Naive thymus-derived CD4-positive, alpha-beta T cell (primary cell): ENCODE data around the gene POM121L2. TPM values are rescaled to one million over a fixed set of nuclear protein-coding genes. Genes with fewer than 3 reads are reported as not detected.

Source experiments
- ATAC-seq: fragments of 150-1000 bp; cut with Tn5 transposase; 2 replicates; pipeline ENCODE4 v1.10.0; 2021; ENCODE audit warnings: mild to moderate bottlenecking, moderate library complexity
- CTCF ChIA-PET: fragments of 350-600 bp; sonication (Branson Sonifier 250); formaldehyde crosslinking; loops from one replicate; lab custom pipeline; 2021; ENCODE audit warnings: antibody characterized with exemption; lab: Charles Lee
- POLR2A ChIA-PET: fragments of 350-600 bp; sonication (Branson Sonifier 250); formaldehyde crosslinking; loops from one replicate; lab custom pipeline; 2021; ENCODE audit warnings: antibody characterized with exemption, inconsistent platforms; lab: Charles Lee
- DNase-seq, 9 donors: peaks; one replicate each; pipeline versions ENCODE4 v3.0.0 to v3.0.0-alpha.2; 2020 to 2022; ENCODE audit warnings: mixed read lengths in 1 of 9
- H3K27ac ChIP-seq: one replicate; pipeline ENCODE4 v1.7.0; 2013; ENCODE audit warnings: mild to moderate bottlenecking, low read depth, low read length, moderate library complexity
- H3K27me3 ChIP-seq, 2 donors: one replicate each; pipeline ENCODE4 v1.7.0; 2013; ENCODE audit warnings: low read length in 2 of 2, mild to moderate bottlenecking in 2 of 2, moderate library complexity in 2 of 2; ENCODE audit not compliant: control insufficient read depth in 2 of 2, insufficient read depth in 2 of 2
- H3K36me3 ChIP-seq, 3 experiments: 1 replicate in 2 of 3; 2 replicates in 1 of 3; pipeline ENCODE4 v1.7.0; 2013; ENCODE audit warnings: low read length in 3 of 3, mild to moderate bottlenecking in 3 of 3, moderate library complexity in 1 of 3; ENCODE audit not compliant: insufficient read depth in 3 of 3, control insufficient read depth in 2 of 3
- H3K4me1 ChIP-seq, 2 donors: one replicate each; pipeline ENCODE4 v1.7.0; 2013; ENCODE audit warnings: low read length in 2 of 2, mild to moderate bottlenecking in 2 of 2, moderate library complexity in 1 of 2; ENCODE audit not compliant: control insufficient read depth in 2 of 2, insufficient read depth in 2 of 2
- H3K4me3 ChIP-seq: 2 replicates; pipeline ENCODE4 v1.7.0; 2013; ENCODE audit warnings: mild to moderate bottlenecking, low read length
- H3K9me3 ChIP-seq, 3 experiments: 1 replicate in 2 of 3; 2 replicates in 1 of 3; pipeline ENCODE4 v1.7.0; 2013; ENCODE audit warnings: low read length in 3 of 3; ENCODE audit not compliant: control insufficient read depth in 2 of 3
- H3K27ac Mint-ChIP-seq, 9 donors: one replicate each; pipeline ENCODE4 v1.8.0; 2020 to 2022; ENCODE audit warnings: mixed read lengths in 9 of 9, mild to moderate bottlenecking in 8 of 9, moderate library complexity in 5 of 9, inconsistent platforms in 2 of 9
- H3K27me3 Mint-ChIP-seq, 5 donors: one replicate each; pipeline ENCODE4 v1.8.0; 2021 to 2022; ENCODE audit warnings: mixed read lengths in 5 of 5, mild to moderate bottlenecking in 1 of 5
- H3K36me3 Mint-ChIP-seq, 5 donors: one replicate each; pipeline ENCODE4 v1.8.0; 2020 to 2022; ENCODE audit warnings: mixed read lengths in 5 of 5, mild to moderate bottlenecking in 3 of 5, inconsistent platforms in 1 of 5
- H3K4me1 Mint-ChIP-seq, 7 donors: one replicate each; pipeline ENCODE4 v1.8.0; 2020 to 2022; ENCODE audit warnings: mixed read lengths in 7 of 7, mild to moderate bottlenecking in 3 of 7, inconsistent platforms in 1 of 7
- H3K4me3 Mint-ChIP-seq, 10 donors: one replicate each; pipeline ENCODE4 v1.8.0; 2020 to 2022; ENCODE audit warnings: mild to moderate bottlenecking in 10 of 10, mixed read lengths in 10 of 10, moderate library complexity in 6 of 10, inconsistent platforms in 2 of 10
- H3K9me3 Mint-ChIP-seq, 11 donors: one replicate each; pipeline ENCODE4 v1.8.0; 2020 to 2022; ENCODE audit warnings: mixed read lengths in 11 of 11, mild to moderate bottlenecking in 4 of 11, inconsistent platforms in 1 of 11, moderate library complexity in 1 of 11
- intact Hi-C, 2 donors: fragments of 100-400 bp; cut with micrococcal nuclease; formaldehyde crosslinking; loops; one replicate each; pipeline ENCODE4 v1.15.1; 2023
- polyA plus RNA-seq, 2 donors: library from polyadenylated mRNA; unstranded; fragments of 300-500 nt; fragmentation: Illumina TruSeq; gene quantifications; one replicate each; pipeline ENCODE4 v1.2.3, GENCODE V29; 2021
- total RNA-seq, 6 experiments: library from RNA in 5 of 6; stranded (reverse) in 5 of 6; gene quantifications; 1 replicate in 5 of 6; 2 replicates in 1 of 6; pipeline ENCODE4 v1.2.3 and lab custom pipeline; 2021 to 2026

Gene POM121L2
- total and polyA plus RNA-seq, 7 experiments from 2014 or later: not detected

GRCh38 chr6:27290065-27290849 lies 21.8 kb downstream of the POM121L2 start:
- no peak for ATAC-seq
- Histone ChIP-seq H3K36me3 (no peaks in the 10 kb centered on the region), H3K4me3 (no peak overlapping the region), H3K4me1 (no peaks in the 10 kb centered on the region), H3K27me3 (peaks cover 37 to 70% of the 10 kb centered on the region in 2 donors), H3K9me3 (peaks cover 0 to 32% (median 11%) of the 10 kb centered on the region in 3 experiments), H3K27ac (no peak overlapping the region)
- Mint-ChIP-seq H3K4me3 (peak overlapping the region in 4 of 10 donors; percentile 5 to 64 (median 10)), H3K27me3 (peaks cover 86 to 95% (median 90%) of the 10 kb centered on the region in 5 donors), H3K36me3 (peaks cover 0 to 30% (median 6%) of the 10 kb centered on the region in 5 donors), H3K4me1 (peaks cover 0 to 4% (median 0%) of the 10 kb centered on the region in 7 donors), H3K9me3 (peaks cover 7 to 89% (median 68%) of the 10 kb centered on the region in 11 donors), H3K27ac (peak overlapping the region in 6 of 9 donors; percentile 18 to 67 (median 29))
- DNase-seq: no peak
- CTCF ChIA-PET: no interaction called here
- POLR2A ChIA-PET: interaction anchor here (0.6 kb wide), 1 partner anchor 1621 kb away, joined by 3 read pairs; no protein-coding TSS in a partner anchor
- intact Hi-C loops: loop anchor here (2.0 to 10.0 kb wide), 5 partner anchors 55 to 1525 kb away; no protein-coding TSS in a partner anchor

- H3K36me3 ChIP-seq: no peaks in the 10 kb centered on the region
- peaks cover 0 to 31% (median 15%) of the 10 kb centered on the region in 3 experiments for H3K9me3 ChIP-seq
- intact Hi-C loops: no loop called here
- no peak overlapping the region for H3K4me3 ChIP-seq
- CTCF ChIA-PET: no interaction called here
- no peak for DNase-seq
- peaks cover 32 to 62% of the 10 kb centered on the region in 2 donors for H3K27me3 ChIP-seq
- Mint-ChIP-seq H3K4me3 (peak overlapping the region in 2 of 10 donors; percentile 16 to 34), H3K4me1 (peaks cover 0 to 4% (median 0%) of the 10 kb centered on the region in 7 donors), H3K27me3 (peaks cover 87 to 95% (median 90%) of the 10 kb centered on the region in 5 donors), H3K9me3 (peaks cover 12 to 89% (median 70%) of the 10 kb centered on the region in 11 donors), H3K27ac (peak overlapping the region in 4 of 9 donors; percentile 8 to 77 (median 46)), H3K36me3 (peaks cover 0 to 40% (median 10%) of the 10 kb centered on the region in 5 donors)
- POLR2A ChIA-PET: no interaction called here
- ATAC-seq: no peak
- H3K4me1 ChIP-seq: no peaks in the 10 kb centered on the region
- H3K27ac ChIP-seq: no peak overlapping the region
Measured at GRCh38 chr6:27288136-27289044, 23.7 kb downstream of the POM121L2 start.

DNA sequence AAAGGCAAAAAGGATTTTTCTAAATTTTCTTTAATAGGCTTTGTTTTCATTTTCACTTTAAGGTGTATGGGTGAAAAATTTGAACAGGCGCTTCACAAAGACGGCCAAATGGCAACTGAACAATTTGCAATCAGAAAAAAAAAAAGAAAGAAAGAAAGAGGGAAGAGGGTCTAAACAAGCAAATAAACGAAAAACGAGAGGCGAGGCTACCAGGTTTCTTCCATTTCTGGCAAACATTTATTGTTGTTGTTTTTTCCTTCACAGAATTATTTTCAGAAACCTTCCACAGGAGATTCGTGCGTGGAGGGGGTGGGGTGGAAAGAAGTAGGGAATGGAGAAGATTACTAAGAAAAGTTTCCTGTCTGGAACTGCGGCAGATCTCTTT lies 24.3 kb downstream of the POM121L2 start:
- Mint-ChIP-seq H3K9me3 (peaks cover 12 to 90% (median 73%) of the 10 kb centered on the region in 11 donors), H3K4me3 (peak overlapping the region in 1 of 10 donors; percentile 6)
- CTCF ChIA-PET: no interaction called here

GRCh38 chr6:27286141-27286540 lies 25.9 kb downstream of the POM121L2 start:
- H3K27ac ChIP-seq: no peak overlapping the region
- Mint-ChIP-seq H3K9me3 (peaks cover 8 to 90% (median 73%) of the 10 kb centered on the region in 11 donors), H3K27ac (peak overlapping the region in 3 of 9 donors; percentile 27 to 66 (median 28)), H3K27me3 (peaks cover 90 to 98% (median 95%) of the 10 kb centered on the region in 5 donors), H3K4me3 (no peak overlapping the region), H3K4me1 (peaks cover 0 to 10% (median 0%) of the 10 kb centered on the region in 7 donors), H3K36me3 (peaks cover 4 to 49% (median 11%) of the 10 kb centered on the region in 5 donors)
- peaks cover 40 to 63% of the 10 kb centered on the region in 2 donors for H3K27me3 ChIP-seq
- H3K4me3 ChIP-seq: no peak overlapping the region
- no peak for DNase-seq
- POLR2A ChIA-PET: interaction anchor here (0.6 kb wide), 1 partner anchor 1114 kb away, joined by 5 read pairs; no protein-coding TSS in a partner anchor
- CTCF ChIA-PET: no interaction called here
- no peaks in the 10 kb centered on the region for H3K4me1 ChIP-seq
- H3K9me3 ChIP-seq: peaks cover 0 to 27% (median 12%) of the 10 kb centered on the region in 3 experiments
- ATAC-seq: no peak
- intact Hi-C loops: no loop called here
- H3K36me3 ChIP-seq: no peaks in the 10 kb centered on the region

More for the DNA sequence above, 24.3 kb downstream of the POM121L2 start:
- H3K4me1 Mint-ChIP-seq: peaks cover 0 to 8% (median 0%) of the 10 kb centered on the region in 7 donors
- peaks cover 90 to 96% (median 94%) of the 10 kb centered on the region in 5 donors for H3K27me3 Mint-ChIP-seq
- peaks cover 0 to 47% (median 10%) of the 10 kb centered on the region in 5 donors for H3K36me3 Mint-ChIP-seq
- ATAC-seq (no peak), DNase-seq (no peak)
- Histone ChIP-seq H3K9me3 (peaks cover 0 to 34% (median 18%) of the 10 kb centered on the region in 3 experiments), H3K4me3 (no peak overlapping the region), H3K27me3 (peaks cover 34 to 63% of the 10 kb centered on the region in 2 donors), H3K36me3 (no peaks in the 10 kb centered on the region), H3K27ac (no peak overlapping the region), H3K4me1 (no peaks in the 10 kb centered on the region)
- intact Hi-C loops: no loop called here
- peak overlapping the region in 3 of 9 donors; percentile 1 to 77 (median 67) for H3K27ac Mint-ChIP-seq
- POLR2A ChIA-PET: no interaction called here

DNA sequence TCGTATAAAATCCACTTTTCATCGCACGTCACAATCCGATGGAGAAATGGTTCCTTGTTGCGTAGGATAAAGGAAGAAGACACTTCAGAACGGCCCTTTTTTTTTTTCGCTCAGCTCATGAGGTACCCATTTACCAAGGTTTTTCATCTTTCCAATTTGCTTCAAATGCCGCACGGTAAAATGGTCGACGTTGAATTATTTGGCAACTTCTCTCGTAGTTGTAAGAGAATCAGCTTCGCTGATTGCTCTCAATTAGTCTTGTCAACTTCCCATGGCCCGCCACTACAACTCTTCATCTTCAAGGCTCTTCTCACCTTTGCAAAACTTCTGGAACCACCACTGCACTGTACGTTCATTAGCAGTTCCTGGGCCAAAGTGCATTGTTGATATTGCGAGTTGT lies 28.8 kb downstream of the POM121L2 start:
- CTCF ChIA-PET: interaction anchor here (0.6 kb wide), 1 partner anchor 361 kb away, joined by 3 read pairs; no protein-coding TSS in a partner anchor
- H3K27ac Mint-ChIP-seq: peak overlapping the region; percentile 46 to 90 (median 72)
- Histone ChIP-seq H3K4me3 (no peak overlapping the region), H3K27ac (no peak overlapping the region), H3K27me3 (peaks cover 46 to 56% of the 10 kb centered on the region in 2 donors), H3K9me3 (peaks cover 0 to 39% (median 6%) of the 10 kb centered on the region in 3 experiments), H3K4me1 (no peaks in the 10 kb centered on the region), H3K36me3 (no peaks in the 10 kb centered on the region)
- H3K27me3 Mint-ChIP-seq: peaks cover 85 to 93% (median 87%) of the 10 kb centered on the region in 5 donors
- H3K9me3 Mint-ChIP-seq: peaks cover 7 to 89% (median 62%) of the 10 kb centered on the region in 11 donors
- peaks cover 0 to 55% (median 9%) of the 10 kb centered on the region in 5 donors for H3K36me3 Mint-ChIP-seq
- DNase-seq: no peak
- H3K4me3 Mint-ChIP-seq: peak overlapping the region in 7 of 10 donors; percentile 8 to 74 (median 41)
- no peak for ATAC-seq
- intact Hi-C loops: loop anchor here (2.0 to 5.0 kb wide), 4 partner anchors 14 to 389 kb away; no protein-coding TSS in a partner anchor
- POLR2A ChIA-PET: no interaction called here
- peaks cover 0 to 19% (median 4%) of the 10 kb centered on the region in 7 donors for H3K4me1 Mint-ChIP-seq
